NCI-H1105 (cell line): ENCODE measurements around the gene RPL28.

ENCODE experiments used
- DNase-seq: peaks from one replicate; lab custom pipeline; 2025; lab: John Stamatoyannopoulos, UW

Gene RPL28

GRCh38 chr19:55451163-55451964 lies 65.6 kb downstream of the RPL28 start:
- DNase-seq, result no peak

- DNase-seq, result peak; percentile 42
Measured at GRCh38 chr19:55451965-55452748, 66.4 kb downstream of the RPL28 start.
